HUES6 (cell line): Measurements from ENCODE around the gene DUOXA2.

Experiments used
- H3K27ac ChIP-seq: 2 replicates; pipeline ENCODE4 v1.7.0; 2013; ENCODE audit warnings: low read depth, mild to moderate bottlenecking, low read length, inconsistent platforms
- H3K27me3 ChIP-seq: 2 replicates; pipeline ENCODE4 v1.6.1; 2013; ENCODE audit warnings: low read length; ENCODE audit not compliant: control insufficient read depth, insufficient read depth
- H3K36me3 ChIP-seq: 2 replicates; pipeline ENCODE4 v1.6.1; 2013; ENCODE audit warnings: low read length; ENCODE audit not compliant: control insufficient read depth, insufficient read depth
- H3K4me1 ChIP-seq: 2 replicates; pipeline ENCODE4 v1.6.1; 2013; ENCODE audit warnings: low read length; ENCODE audit not compliant: control insufficient read depth, insufficient read depth
- H3K4me3 ChIP-seq: 2 replicates; pipeline ENCODE4 v1.5.1; 2013; ENCODE audit warnings: low read depth, low read length
- H3K9ac ChIP-seq: one replicate; pipeline ENCODE4 v1.6.1; 2013; ENCODE audit warnings: mild to moderate bottlenecking, low read length
- H3K9me3 ChIP-seq: 2 replicates; pipeline ENCODE4 v1.6.1; 2013; ENCODE audit warnings: low read depth, low read length; ENCODE audit not compliant: control insufficient read depth, insufficient read depth

DUOXA2 gene

DNA sequence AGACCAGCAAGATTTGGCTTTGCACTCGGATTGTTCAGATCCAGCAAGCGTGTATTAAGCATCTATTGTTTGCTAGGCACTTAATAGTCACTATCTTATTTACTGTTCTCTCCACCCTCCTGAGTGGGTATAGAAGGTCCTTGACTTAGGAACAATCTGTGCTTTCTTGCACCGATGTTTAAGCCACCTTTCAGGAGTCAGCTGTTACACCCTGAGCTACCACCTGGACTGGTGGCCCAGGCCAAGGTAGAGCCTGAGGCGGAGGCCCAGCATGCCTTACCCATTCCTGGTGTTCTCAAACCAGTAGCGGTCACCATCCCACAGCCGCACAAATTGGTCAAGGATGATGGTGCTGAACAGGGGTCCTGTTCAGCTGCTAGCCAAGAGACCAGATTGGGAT is 25.6 kb downstream of the DUOXA2 start:
- H3K4me3 ChIP-seq, result no peak overlapping the region
- no peaks in the 10 kb centered on the region for H3K9me3 ChIP-seq
- H3K4me1 ChIP-seq, result no peaks in the 10 kb centered on the region
- peaks cover 26% of the 10 kb centered on the region for H3K27me3 ChIP-seq
- H3K36me3 ChIP-seq, result no peaks in the 10 kb centered on the region
- no peak overlapping the region for H3K27ac ChIP-seq
- no peak overlapping the region for H3K9ac ChIP-seq

DNA sequence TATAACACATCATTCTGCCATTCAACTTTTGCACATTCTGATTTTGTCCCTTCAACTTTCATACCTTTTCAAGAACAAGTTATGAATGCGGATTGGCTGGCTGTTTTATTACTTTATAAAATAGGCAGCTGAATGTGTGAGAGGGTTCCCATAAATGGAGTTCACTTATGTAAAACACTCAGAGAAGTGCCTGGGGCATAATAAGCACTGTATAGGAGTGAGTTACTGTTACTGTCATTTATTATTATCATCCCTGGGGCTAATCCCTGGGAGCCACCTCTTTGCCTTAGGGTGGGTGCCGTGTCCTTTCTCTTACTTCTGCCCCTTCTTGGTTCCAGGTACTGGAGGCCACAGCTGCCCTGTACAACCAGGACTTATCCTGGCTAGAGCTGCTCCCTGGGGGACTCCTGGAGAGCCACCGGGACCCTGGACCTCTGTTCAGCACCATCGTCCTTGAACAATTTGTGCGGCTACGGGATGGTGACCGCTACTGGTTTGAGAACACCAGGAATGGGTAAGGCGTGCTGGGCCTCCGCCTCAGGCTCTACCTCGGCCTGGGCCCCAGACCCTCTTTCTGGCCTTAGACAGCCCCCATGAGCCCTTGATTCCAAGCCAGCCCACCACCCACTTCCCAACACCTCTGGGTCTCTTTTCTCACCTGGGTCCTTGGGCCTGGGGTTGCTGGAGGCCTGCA is 26.6 kb downstream of the DUOXA2 start:
- Histone ChIP-seq H3K27ac (no peak overlapping the region), H3K36me3 (no peaks in the 10 kb centered on the region), H3K9me3 (no peaks in the 10 kb centered on the region), H3K9ac (no peak overlapping the region), H3K4me3 (no peak overlapping the region), H3K4me1 (no peaks in the 10 kb centered on the region), H3K27me3 (peaks cover 21% of the 10 kb centered on the region)

DNA sequence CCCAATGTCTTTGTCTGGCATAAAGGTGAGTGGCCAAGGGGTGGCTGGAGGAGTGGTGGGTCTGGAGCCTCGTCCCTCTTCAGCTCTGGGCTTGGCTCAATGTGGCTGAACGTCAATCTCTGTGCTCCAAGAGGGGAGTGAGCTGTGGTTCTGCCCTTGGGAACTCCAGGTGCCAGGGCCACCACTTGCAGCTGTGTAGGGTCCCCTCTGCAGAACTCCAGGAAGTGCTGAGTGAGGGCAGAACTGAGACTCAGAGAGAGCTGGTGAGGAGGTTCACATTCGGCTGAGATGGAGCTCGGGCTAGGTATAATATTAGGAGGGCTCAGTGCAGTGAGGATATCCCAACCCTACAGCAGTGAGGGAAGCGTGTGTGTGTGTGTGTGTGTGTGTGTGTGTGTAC is 27.3 kb downstream of the DUOXA2 start:
- Histone ChIP-seq H3K4me3 (no peak overlapping the region), H3K27ac (no peak overlapping the region), H3K9ac (no peak overlapping the region), H3K9me3 (no peaks in the 10 kb centered on the region), H3K27me3 (peaks cover 17% of the 10 kb centered on the region), H3K4me1 (no peaks in the 10 kb centered on the region), H3K36me3 (no peaks in the 10 kb centered on the region)

DNA sequence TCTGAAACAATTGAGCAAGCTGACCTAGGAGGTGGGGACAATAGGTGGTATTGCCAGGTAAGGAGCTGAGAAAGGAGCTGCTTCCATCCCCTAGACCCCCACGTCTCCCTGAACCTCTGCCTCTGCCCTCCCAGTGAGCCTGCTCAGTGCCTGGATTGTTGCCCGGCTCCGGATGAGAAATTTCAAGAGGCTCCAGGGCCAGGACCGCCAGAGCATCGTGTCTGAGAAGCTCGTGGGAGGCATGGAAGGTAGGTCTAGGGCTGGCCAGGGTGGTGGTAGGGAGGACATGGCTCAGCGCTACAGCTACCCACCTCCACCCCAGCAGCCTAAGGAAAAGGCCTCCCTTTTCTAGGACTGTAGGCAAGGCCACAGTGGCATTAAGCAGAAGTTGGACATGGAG is 28.9 kb downstream of the DUOXA2 start:
- H3K4me3 ChIP-seq, result no peak overlapping the region
- no peak overlapping the region for H3K9ac ChIP-seq
- no peaks in the 10 kb centered on the region for H3K36me3 ChIP-seq
- H3K27ac ChIP-seq, result no peak overlapping the region
- H3K9me3 ChIP-seq, result no peaks in the 10 kb centered on the region
- H3K27me3 ChIP-seq, result peaks cover 5% of the 10 kb centered on the region
- no peaks in the 10 kb centered on the region for H3K4me1 ChIP-seq

DNA sequence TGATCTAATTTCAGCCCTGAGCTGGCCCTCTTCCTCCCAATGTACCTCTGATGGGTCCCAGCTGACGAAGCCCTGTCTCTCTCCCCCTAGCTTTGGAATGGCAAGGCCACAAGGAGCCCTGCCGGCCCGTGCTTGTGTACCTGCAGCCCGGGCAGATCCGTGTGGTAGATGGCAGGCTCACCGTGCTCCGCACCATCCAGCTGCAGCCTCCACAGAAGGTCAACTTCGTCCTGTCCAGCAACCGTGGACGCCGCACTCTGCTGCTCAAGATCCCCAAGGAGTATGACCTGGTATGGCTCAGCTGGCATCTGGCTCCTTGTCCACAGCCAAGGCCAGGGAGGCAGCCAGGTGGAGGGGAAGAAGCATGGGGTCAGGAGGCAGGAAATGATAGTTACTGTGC is 29.8 kb downstream of the DUOXA2 start:
- no peaks in the 10 kb centered on the region for H3K36me3 ChIP-seq
- peaks cover 4% of the 10 kb centered on the region; the same call in 1 of the 2 replicates for H3K4me1 ChIP-seq
- H3K27ac ChIP-seq, result no peak overlapping the region
- no peak overlapping the region for H3K4me3 ChIP-seq
- H3K9me3 ChIP-seq, result no peaks in the 10 kb centered on the region
- no peak overlapping the region for H3K9ac ChIP-seq
- H3K27me3 ChIP-seq, result peaks cover 4% of the 10 kb centered on the region; the same call in 1 of the 2 replicates

DNA sequence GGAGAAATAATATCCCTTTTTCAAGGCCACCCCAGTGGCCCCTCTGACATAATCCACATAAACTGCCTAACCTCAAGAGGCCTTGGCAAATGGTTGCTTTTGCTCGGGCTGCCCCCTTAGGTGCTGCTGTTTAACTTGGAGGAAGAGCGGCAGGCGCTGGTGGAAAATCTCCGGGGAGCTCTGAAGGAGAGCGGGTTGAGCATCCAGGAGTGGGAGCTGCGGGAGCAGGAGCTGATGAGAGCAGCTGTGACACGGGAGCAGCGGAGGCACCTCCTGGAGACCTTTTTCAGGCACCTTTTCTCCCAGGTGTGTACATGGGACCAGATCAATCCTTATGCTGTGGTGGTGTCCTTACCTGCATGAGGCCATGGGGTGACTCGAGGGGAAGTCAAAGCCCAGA is 30.6 kb downstream of the DUOXA2 start:
- Histone ChIP-seq H3K4me1 (peaks cover 7% of the 10 kb centered on the region; the same call in 1 of the 2 replicates), H3K27me3 (peaks cover 4% of the 10 kb centered on the region; the same call in 1 of the 2 replicates), H3K36me3 (no peaks in the 10 kb centered on the region), H3K4me3 (no peak overlapping the region), H3K9me3 (no peaks in the 10 kb centered on the region), H3K27ac (no peak overlapping the region), H3K9ac (no peak overlapping the region)

DNA sequence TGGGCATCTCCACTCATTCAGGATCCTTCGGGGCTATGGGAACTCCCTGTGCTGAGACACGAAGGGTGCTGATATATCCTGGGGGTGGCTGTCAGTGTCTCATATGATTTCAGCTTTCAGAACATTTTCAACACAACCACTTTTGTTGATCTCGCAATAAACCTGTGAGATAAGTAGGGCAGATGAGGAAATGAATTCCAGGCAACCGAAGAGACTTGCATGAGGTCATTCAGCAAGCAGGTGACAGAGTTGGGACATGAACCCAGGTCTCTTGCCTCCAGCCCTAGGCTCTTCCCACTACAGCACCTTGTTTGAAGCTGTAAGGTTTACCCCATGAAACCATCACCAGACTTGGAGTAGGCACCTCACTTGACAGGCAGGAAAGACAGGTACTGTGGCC is 32.3 kb downstream of the DUOXA2 start:
- no peak overlapping the region for H3K9ac ChIP-seq
- no peaks in the 10 kb centered on the region for H3K9me3 ChIP-seq
- no peaks in the 10 kb centered on the region for H3K36me3 ChIP-seq
- H3K27me3 ChIP-seq, result peaks cover 4% of the 10 kb centered on the region; the same call in 1 of the 2 replicates
- H3K4me3 ChIP-seq, result no peak overlapping the region
- peaks cover 7% of the 10 kb centered on the region; the same call in 1 of the 2 replicates for H3K4me1 ChIP-seq
- H3K27ac ChIP-seq, result no peak overlapping the region

DNA sequence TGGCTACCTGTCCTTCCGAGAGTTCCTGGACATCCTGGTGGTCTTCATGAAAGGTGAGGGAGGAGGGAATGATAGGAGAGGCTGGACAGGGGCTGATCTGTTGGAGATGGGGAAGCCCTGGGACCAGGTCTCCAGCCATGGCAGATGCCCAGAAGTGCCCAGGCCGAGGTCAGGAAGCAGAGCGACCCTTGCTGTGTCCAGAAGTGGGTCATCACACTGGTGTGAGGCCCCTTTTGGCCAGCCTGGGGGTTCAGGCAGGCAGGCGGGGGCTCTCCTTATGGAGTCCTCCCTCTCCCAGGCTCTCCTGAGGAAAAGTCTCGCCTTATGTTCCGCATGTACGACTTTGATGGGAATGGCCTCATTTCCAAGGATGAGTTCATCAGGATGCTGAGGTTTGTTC is 33.5 kb downstream of the DUOXA2 start:
- Histone ChIP-seq H3K27me3 (peaks cover 4% of the 10 kb centered on the region; the same call in 1 of the 2 replicates), H3K9me3 (no peaks in the 10 kb centered on the region), H3K4me1 (peaks cover 7% of the 10 kb centered on the region; the same call in 1 of the 2 replicates), H3K27ac (no peak overlapping the region), H3K9ac (no peak overlapping the region), H3K36me3 (no peaks in the 10 kb centered on the region), H3K4me3 (no peak overlapping the region)

DNA sequence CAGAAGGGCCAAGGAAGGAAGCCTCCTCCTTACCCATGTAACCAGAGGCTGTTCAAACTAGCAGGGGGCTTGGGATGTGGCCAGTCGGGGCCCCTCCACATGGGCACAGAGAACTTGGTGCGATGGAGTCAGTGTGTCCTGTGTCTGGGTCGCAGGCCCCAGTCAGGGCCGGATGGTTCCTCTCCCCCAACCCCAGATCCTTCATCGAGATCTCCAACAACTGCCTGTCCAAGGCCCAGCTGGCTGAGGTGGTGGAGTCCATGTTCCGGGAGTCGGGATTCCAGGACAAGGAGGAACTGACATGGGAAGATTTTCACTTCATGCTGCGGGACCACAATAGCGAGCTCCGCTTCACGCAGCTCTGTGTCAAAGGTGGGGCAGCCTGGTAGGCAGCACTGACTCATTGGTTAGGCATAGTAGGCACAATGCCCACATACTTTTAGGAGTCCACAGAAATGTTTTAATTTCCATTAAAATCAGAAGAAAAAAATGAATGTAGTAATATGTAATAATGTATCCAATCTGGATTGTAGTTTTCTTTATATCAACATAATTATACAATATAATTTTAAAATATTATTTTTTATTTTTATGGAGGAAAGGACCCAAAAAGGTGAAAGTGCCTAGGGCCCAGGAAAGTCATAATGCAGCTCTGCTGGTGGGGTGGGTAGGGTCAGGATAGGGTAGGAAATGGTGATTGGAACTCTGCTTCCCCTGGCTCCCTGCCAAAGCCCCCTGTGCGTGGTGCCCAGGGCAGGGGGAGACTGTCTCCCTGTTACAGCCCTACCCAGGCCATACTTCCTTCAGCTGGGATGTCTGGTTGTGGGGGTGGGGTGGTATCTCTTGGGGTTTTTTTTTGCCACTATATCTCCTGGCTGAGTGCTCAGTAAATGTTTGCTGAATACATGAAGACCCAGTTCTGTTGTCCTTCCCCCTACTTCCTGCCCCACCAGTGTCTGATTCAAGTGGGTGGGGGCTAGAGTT is 34.2 kb downstream of the DUOXA2 start:
- no peak overlapping the region for H3K4me3 ChIP-seq
- peaks cover 4% of the 10 kb centered on the region; the same call in 1 of the 2 replicates for H3K27me3 ChIP-seq
- H3K36me3 ChIP-seq, result no peaks in the 10 kb centered on the region
- H3K9ac ChIP-seq, result no peak overlapping the region
- H3K4me1 ChIP-seq, result peaks cover 7% of the 10 kb centered on the region; the same call in 1 of the 2 replicates
- no peak overlapping the region for H3K27ac ChIP-seq
- H3K9me3 ChIP-seq, result no peaks in the 10 kb centered on the region

DNA sequence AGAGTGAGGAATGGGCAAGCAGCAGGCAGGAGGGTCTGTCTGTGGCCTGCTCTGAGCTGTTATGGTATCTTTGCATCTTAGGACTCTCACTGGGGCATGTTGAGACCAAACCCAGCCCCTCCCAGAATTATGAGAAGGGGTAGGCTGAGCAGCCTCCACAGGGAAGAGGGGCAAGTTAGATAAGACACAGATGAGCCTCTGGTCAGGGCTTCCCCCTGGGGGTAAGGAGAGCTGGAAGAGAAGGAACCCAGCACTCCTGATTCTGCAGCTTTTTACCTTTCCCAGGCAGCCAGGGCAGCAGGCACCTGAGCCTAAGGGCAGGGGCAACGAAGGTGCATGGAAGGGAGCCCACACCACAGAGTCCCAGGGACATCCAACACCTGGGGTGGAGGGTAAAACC is 34.9 kb downstream of the DUOXA2 start:
- Histone ChIP-seq H3K9me3 (no peaks in the 10 kb centered on the region), H3K4me3 (no peak overlapping the region), H3K27ac (no peak overlapping the region), H3K9ac (no peak overlapping the region), H3K27me3 (peaks cover 4% of the 10 kb centered on the region; the same call in 1 of the 2 replicates), H3K36me3 (no peaks in the 10 kb centered on the region), H3K4me1 (peaks cover 7% of the 10 kb centered on the region; the same call in 1 of the 2 replicates)

DNA sequence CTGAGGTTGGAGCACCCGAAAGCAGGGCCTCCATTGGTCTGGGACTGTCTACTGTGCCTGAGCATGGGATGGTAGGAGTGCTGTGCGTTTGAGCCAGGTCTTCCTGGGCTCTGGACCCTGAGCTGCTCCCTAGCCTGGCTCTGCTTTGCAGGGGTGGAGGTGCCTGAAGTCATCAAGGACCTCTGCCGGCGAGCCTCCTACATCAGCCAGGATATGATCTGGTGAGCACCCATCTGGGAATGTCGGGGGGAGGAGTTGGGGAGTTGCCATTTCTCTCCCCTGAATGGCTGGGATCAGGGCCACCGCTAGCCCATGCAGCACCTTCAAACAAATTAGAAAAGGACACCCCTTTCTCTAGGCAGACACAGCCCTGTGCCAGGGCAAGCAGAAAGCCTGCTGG is 36.4 kb downstream of the DUOXA2 start:
- no peaks in the 10 kb centered on the region for H3K36me3 ChIP-seq
- H3K4me3 ChIP-seq, result no peak overlapping the region
- H3K9me3 ChIP-seq, result no peaks in the 10 kb centered on the region
- H3K27ac ChIP-seq, result no peak overlapping the region
- 0 out of 2 replicates have a peak, but pooled peaks cover 2% of the 10 kb centered on the region for H3K27me3 ChIP-seq
- peaks cover 7% of the 10 kb centered on the region; the same call in 1 of the 2 replicates for H3K4me1 ChIP-seq
- H3K9ac ChIP-seq, result no peak overlapping the region
